ENCODE measurements around the gene IL17B.
A peak's percentile ranks its signal among the peaks of the same experiment; 100 is the strongest.

IL17B gene

GRCh38 chr5:149379177-149379761 is at the start of gene IL17B:
Gene IL17B, minus strand, starts transcription at chr5:149379292. Its CDS starts 67 bp downstream, at chr5:149379225.
- Mint-ChIP-seq H3K9me3 (no peaks in the 10 kb centered on the region), H3K4me3 (no peak within 1 kb of the TSS), H3K27ac (peak within 1 kb of the TSS; percentile 69), H3K36me3 (no peaks in the 10 kb centered on the region), H3K4me1 (no peaks in the 10 kb centered on the region)
- ATAC-seq (no peak), DNase-seq (ENCODE audit: low spot score in 2 of 2) (no peak)

- Mint-ChIP-seq H3K36me3 (no peaks in the 10 kb centered on the region), H3K27ac (no peak overlapping the region), H3K4me3 (no peak overlapping the region), H3K4me1 (peaks cover 16% of the 10 kb centered on the region), H3K9me3 (no peaks in the 10 kb centered on the region)
- ATAC-seq (no peak), DNase-seq (ENCODE audit: low spot score in 2 of 2) (no peak)
Measured at GRCh38 chr5:149428032-149428431, 48.9 kb upstream of the IL17B start.

GRCh38 chr5:149427374-149427773 is 48.3 kb upstream of the IL17B start:
- Mint-ChIP-seq H3K4me3 (no peak overlapping the region), H3K27ac (no peak overlapping the region), H3K36me3 (no peaks in the 10 kb centered on the region), H3K4me1 (peaks cover 16% of the 10 kb centered on the region), H3K9me3 (no peaks in the 10 kb centered on the region)
- ATAC-seq, result no peak
- DNase-seq (ENCODE audit: low spot score in 2 of 2), result no peak

DNA sequence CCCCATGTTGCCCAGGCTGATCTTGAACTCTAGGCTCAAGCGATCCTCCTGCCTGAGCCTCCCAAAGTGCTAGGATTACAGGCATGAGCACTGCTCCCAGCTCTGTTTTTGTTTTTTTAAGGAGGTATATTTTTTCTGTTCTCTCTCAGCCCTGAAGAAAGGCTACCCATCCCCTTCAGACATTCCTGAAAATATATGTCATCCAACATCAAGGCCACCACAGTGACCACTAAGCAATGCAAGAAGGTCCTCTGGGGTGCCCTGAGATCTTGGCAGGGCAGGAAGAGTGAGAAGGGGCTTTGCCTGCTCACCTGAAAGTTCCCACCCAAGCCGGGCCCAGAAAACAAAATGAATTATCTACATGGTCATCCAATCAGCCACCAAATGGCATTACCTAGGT is 47.8 kb upstream of the IL17B start:
- H3K27ac Mint-ChIP-seq, result no peak overlapping the region

DNA sequence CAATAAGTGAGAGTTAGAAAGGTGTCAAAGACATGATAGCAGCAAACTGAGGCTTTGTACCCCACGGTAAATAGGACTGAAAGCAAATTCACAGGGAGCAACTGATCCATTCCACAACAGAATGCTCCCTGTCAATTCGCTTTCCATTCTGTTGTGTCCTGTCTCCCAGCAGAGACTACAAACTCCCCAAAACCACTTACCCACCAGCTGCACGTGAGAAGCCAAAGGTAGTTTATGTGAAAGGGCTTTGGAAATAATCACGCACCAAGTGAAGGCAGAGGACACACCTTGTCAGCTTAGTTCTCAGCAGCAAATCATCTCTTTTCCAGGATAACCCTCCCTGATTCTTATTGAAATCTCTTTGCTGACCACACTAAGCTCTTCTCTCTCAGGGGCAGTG is 46.6 kb upstream of the IL17B start:
- H3K9me3 Mint-ChIP-seq, result no peaks in the 10 kb centered on the region
- H3K4me3 Mint-ChIP-seq, result no peak overlapping the region
- peaks cover 8% of the 10 kb centered on the region for H3K4me1 Mint-ChIP-seq
- ATAC-seq (no peak), DNase-seq (ENCODE audit: low spot score in 2 of 2) (no peak)
- no peaks in the 10 kb centered on the region for H3K36me3 Mint-ChIP-seq
- no peak overlapping the region for H3K27ac Mint-ChIP-seq

More for the DNA sequence above, 47.8 kb upstream of the IL17B start:
- peaks cover 16% of the 10 kb centered on the region for H3K4me1 Mint-ChIP-seq
- no peak for DNase-seq (ENCODE audit: low spot score in 2 of 2)
- no peaks in the 10 kb centered on the region for H3K9me3 Mint-ChIP-seq
- H3K36me3 Mint-ChIP-seq, result no peaks in the 10 kb centered on the region
- ATAC-seq, result no peak
- no peak overlapping the region for H3K4me3 Mint-ChIP-seq

GRCh38 chr5:149424371-149425315 is 45.6 kb upstream of the IL17B start:
- Mint-ChIP-seq H3K4me3 (no peak overlapping the region), H3K36me3 (no peaks in the 10 kb centered on the region), H3K4me1 (no peaks in the 10 kb centered on the region), H3K9me3 (no peaks in the 10 kb centered on the region), H3K27ac (no peak overlapping the region)
- no peak for DNase-seq (ENCODE audit: low spot score in 2 of 2)
- no peak for ATAC-seq

GRCh38 chr5:149423794-149424268 is 44.7 kb upstream of the IL17B start:
- Mint-ChIP-seq H3K36me3 (no peaks in the 10 kb centered on the region), H3K27ac (no peak overlapping the region), H3K4me3 (no peak overlapping the region), H3K9me3 (no peaks in the 10 kb centered on the region), H3K4me1 (no peaks in the 10 kb centered on the region)
- ATAC-seq (no peak), DNase-seq (ENCODE audit: low spot score in 2 of 2) (no peak)

- H3K36me3 Mint-ChIP-seq, result no peaks in the 10 kb centered on the region
- H3K4me1 Mint-ChIP-seq, result no peaks in the 10 kb centered on the region
- H3K4me3 Mint-ChIP-seq, result no peak overlapping the region
- no peak overlapping the region for H3K27ac Mint-ChIP-seq
- ATAC-seq, result no peak
- DNase-seq (ENCODE audit: low spot score in 2 of 2), result no peak
- H3K9me3 Mint-ChIP-seq, result no peaks in the 10 kb centered on the region
Measured at GRCh38 chr5:149423049-149423793, 44.1 kb upstream of the IL17B start.

GRCh38 chr5:149422366-149423048 is 43.4 kb upstream of the IL17B start:
- no peak overlapping the region for H3K27ac Mint-ChIP-seq
- H3K4me1 Mint-ChIP-seq, result no peaks in the 10 kb centered on the region
- no peak for DNase-seq (ENCODE audit: low spot score in 2 of 2)
- no peaks in the 10 kb centered on the region for H3K9me3 Mint-ChIP-seq
- ATAC-seq, result no peak
- H3K36me3 Mint-ChIP-seq, result no peaks in the 10 kb centered on the region
- no peak overlapping the region for H3K4me3 Mint-ChIP-seq

DNA sequence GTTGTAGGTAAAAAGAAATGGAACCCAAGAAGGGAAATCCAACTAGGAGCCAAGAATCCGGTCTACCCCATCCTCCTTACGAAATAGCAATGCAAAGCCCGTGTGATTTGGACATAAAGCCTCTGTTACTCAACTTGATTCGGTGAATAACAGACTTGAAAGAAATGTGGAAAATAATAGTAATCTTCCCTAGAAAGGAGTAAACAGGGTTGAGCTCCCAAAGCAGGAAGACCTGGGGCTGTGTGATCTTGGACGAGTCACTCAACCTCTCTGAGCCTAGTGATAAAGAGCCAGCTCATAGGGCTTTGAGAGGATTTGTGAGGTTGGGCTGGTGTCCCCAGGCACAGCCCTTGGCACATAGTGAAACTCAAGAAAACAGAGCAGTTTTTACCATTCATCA is 42.7 kb upstream of the IL17B start:
- H3K4me3 Mint-ChIP-seq, result no peak overlapping the region
- no peaks in the 10 kb centered on the region for H3K36me3 Mint-ChIP-seq
- DNase-seq (ENCODE audit: low spot score in 2 of 2), result no peak
- ATAC-seq, result no peak
- no peak overlapping the region for H3K27ac Mint-ChIP-seq
- H3K4me1 Mint-ChIP-seq, result no peaks in the 10 kb centered on the region
- no peaks in the 10 kb centered on the region for H3K9me3 Mint-ChIP-seq

DNA sequence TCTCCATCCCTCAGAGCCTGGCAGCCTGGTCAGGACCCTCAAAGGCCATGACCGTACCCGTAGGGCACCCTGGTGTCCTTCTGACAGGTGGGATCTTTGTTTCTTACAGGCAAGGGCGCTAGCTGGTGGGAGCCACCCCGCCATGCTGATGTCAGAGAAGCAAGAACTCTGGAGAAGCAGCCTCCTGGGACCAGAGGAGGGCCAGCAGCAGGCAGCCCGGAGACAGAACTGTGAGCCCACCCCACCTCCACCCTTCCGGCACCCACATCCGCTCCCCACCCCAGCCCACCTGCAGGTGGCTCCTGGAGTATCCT is 42.2 kb upstream of the IL17B start:
- H3K4me3 Mint-ChIP-seq, result no peak overlapping the region
- DNase-seq (ENCODE audit: low spot score in 2 of 2) (no peak), ATAC-seq (no peak)
- no peaks in the 10 kb centered on the region for H3K4me1 Mint-ChIP-seq
- H3K27ac Mint-ChIP-seq, result no peak overlapping the region
- H3K9me3 Mint-ChIP-seq, result no peaks in the 10 kb centered on the region
- H3K36me3 Mint-ChIP-seq, result no peaks in the 10 kb centered on the region

DNA sequence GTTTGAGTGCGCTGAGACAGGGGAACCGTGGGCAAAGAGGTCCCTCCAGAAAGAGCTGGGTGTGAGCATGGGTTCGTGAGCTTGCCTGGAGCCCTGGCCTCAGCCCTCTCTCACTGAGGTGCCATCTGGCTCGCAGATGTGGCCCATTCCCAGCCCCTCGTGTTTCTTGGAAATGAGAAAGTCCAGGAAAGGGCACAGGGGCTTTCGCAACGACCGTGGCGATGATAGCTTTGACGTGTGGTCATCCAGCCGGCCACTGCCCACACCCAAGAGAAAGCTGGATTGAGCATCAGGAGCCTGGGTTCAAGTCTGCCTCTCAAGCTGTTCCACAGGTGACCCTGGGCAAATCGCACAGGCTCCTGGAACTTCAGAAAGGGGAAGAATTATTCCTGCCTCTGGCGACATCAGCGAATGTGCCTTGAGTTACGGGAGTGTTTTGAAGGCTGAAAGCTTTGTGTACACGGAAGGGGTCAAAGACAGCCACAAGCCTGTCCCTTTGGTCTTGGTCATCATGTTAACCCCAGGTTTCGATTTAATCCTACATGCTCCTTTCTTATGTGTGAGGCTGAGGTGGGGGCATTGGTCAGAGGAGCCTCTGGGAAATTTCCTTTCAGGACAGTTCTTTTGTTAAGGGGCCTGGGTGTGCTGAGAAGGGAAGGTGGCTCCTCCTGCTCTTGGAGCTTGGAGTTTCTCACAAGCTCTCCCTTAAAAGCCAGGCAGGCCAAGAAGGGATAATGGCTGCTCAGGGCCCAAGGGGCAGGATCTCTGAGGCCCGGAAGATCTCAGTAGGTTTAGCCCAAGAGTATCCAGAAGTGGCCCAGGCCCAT is 41.7 kb upstream of the IL17B start:
- no peak for ATAC-seq
- H3K36me3 Mint-ChIP-seq, result no peaks in the 10 kb centered on the region
- H3K4me3 Mint-ChIP-seq, result no peak overlapping the region

GRCh38 chr5:149419859-149420544 is 40.9 kb upstream of the IL17B start:
- Mint-ChIP-seq H3K27ac (no peak overlapping the region), H3K9me3 (no peaks in the 10 kb centered on the region), H3K36me3 (no peaks in the 10 kb centered on the region), H3K4me1 (no peaks in the 10 kb centered on the region), H3K4me3 (no peak overlapping the region)
- ATAC-seq (no peak), DNase-seq (ENCODE audit: low spot score in 2 of 2) (no peak)

More for the DNA sequence above, 41.7 kb upstream of the IL17B start:
- DNase-seq (ENCODE audit: low spot score in 2 of 2), result no peak
- H3K9me3 Mint-ChIP-seq, result no peaks in the 10 kb centered on the region
- H3K4me1 Mint-ChIP-seq, result no peaks in the 10 kb centered on the region
- H3K27ac Mint-ChIP-seq, result no peak overlapping the region

GRCh38 chr5:149419532-149419858 is 40.4 kb upstream of the IL17B start:
- Mint-ChIP-seq H3K36me3 (no peaks in the 10 kb centered on the region), H3K9me3 (no peaks in the 10 kb centered on the region), H3K4me1 (no peaks in the 10 kb centered on the region), H3K4me3 (no peak overlapping the region), H3K27ac (no peak overlapping the region)
- ATAC-seq (no peak), DNase-seq (ENCODE audit: low spot score in 2 of 2) (no peak)
